Urothelium cell line (cell line): ENCODE results near the gene SLC25A51.
A peak's percentile ranks its signal among the peaks of the same experiment; 100 is the strongest.
"Not testable (repeated sequence)": the region's sequence is repeated elsewhere in the genome, so short reads cannot be mapped to it uniquely, and the experiment has no call there.

Source experiments
- DNase-seq: peaks from one replicate; pipeline ENCODE4 v3.0.0; 2011; ENCODE audit warnings: low spot score, mixed read lengths
- FAIRE-seq: peaks from 2 replicates; lab custom pipeline; 2011; peaks lifted over from hg19 to GRCh38; lab: Jason Lieb, UNC

Gene SLC25A51

GRCh38 chr9:37921546-37922300 is 17.8 kb upstream of the SLC25A51 start:
- FAIRE-seq = no peak
- DNase-seq = no peak

DNA sequence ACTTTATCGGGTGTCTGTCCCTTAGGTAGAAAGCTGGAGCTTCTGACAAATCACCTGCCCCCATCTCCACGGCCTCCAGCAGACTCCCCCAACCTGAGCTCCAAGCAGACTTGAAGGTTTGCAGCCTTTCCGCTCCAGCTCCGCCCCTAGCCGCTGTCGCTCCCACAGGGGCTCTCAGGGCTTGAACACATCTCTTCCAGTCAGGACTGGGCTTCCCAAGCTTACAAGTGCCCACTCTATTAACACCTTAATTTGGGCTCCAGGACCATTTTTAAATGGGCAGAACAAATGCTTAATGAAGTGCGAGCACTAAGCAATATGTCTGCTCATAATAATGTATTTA is 17.2 kb upstream of the SLC25A51 start:
- DNase-seq = no peak
- no peak for FAIRE-seq

DNA sequence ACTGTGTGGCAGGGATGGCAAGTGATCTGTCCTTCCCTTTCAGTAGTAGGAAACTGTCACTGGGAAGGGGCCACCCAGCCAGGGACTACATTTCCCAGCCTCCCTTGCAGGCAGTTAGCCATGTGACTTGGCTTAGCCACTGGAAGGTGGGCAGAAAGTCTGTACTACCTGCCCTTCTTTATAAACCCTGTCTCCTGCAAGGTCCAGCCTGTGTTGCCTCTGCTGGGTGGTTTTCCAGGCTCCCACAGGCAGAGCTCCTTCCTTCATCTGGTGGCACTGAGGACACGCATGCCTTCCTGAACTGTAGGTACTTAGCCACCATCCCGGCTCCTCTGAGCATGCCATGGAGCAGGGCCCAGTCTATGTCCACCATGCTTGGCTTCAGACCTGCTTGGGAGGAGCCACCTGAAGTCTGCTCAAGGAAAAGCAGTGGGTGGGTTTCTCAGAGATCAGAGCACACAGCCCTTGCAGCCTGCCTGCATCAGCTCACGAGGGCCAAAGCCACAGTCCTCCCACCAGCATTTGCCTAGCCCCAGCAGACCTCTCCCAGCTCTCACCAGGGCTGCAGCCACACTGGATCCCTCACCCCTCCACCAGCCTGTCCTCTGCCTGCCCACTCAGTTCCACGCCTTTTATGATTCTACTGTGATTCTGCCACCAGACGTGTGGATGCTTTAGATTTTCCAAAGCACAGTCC is 16.7 kb upstream of the SLC25A51 start:
- FAIRE-seq (no peak), DNase-seq (no peak)

DNA sequence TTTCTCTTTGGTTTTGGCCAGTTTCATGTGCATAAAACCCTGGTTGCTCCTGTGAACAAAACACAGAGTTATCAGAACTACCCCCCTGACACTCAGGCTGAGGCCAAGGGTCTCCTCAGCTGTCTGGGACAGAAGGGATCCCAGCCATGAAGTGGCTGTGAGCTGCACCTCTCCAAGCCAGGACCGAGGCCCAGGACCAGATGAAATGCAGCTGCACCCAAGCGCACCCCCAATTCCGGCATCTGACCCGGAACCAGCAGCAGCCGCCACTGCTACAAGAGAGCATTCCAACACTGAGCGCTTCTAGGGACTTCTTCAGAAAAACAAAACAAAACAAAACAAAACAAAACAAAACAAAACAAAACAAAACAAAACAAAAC is 16.0 kb upstream of the SLC25A51 start:
- FAIRE-seq (no peak), DNase-seq (no peak)

GRCh38 chr9:37919246-37919955 is 15.5 kb upstream of the SLC25A51 start:
- FAIRE-seq = no peak
- DNase-seq = no peak

- DNase-seq (no peak), FAIRE-seq (no peak)
These were observed 14.8 kb upstream of the SLC25A51 start for GRCh38 chr9:37918665-37919170.

DNA sequence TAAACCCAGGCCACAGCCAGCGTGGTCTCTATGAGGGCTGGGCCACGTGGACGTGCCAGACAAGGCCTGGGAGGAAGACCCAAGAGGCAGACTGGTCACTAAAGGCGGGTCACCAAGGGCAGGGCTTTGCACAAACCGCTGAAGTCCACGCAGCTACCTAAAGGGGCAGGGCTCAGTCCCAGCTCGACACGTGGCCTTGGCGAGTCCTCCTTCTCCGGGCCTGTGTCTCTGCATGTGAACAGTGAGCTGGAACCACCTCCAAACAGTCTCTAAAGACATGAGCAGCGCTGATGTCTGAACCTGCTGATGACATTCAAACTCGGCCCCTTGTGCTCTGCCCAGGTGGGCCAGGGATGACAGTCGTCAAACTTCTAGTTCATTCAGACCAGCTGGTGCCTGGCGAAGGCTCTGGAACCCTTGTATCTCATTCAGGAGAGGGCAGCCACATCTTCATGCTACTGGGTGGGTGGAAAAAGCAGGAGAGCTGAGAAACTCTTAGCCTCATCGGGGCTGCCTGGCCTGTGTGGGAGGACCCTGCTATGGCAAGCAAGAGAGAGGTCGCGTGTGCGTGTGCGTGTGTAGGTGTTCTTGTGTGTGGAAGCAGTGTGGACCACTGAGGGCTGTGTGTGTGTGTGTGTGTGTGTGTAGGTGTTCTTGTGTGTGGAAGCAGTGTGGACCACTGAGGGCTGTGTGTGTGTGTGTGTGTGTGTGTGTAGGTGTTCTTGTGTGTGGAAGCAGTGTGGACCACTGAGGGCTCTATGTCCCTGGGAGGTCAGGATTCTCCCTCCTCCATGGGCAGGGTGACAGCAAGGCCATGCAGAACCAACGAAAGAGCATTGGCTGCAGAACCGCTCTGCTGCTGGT is 14.1 kb upstream of the SLC25A51 start:
- FAIRE-seq (peak; percentile 73), DNase-seq (no peak)

DNA sequence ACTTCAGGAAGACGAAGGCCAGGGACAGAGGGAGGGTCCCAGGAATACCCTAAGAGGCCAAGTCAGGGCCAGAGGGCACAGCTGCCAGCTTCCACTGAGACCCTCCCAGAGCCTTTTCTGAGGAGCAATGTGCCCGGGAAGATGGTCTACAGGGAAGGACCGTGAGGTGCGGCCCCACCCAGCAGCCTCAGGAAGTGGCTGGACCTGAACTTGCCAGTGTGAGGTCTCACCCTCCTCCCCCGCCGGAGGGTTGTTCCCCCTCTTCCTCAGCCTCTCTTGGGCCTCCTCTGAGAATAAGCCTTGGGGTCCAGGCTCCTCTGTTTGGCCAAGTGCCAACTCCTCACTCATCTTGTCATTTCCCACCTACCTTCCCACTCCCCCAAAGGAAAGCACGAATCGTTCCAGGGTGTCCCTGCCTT is 13.4 kb upstream of the SLC25A51 start:
- no peak for DNase-seq
- no peak for FAIRE-seq

- FAIRE-seq = no peak
- DNase-seq = no peak
These were observed 12.8 kb upstream of the SLC25A51 start for GRCh38 chr9:37916471-37917312.

DNA sequence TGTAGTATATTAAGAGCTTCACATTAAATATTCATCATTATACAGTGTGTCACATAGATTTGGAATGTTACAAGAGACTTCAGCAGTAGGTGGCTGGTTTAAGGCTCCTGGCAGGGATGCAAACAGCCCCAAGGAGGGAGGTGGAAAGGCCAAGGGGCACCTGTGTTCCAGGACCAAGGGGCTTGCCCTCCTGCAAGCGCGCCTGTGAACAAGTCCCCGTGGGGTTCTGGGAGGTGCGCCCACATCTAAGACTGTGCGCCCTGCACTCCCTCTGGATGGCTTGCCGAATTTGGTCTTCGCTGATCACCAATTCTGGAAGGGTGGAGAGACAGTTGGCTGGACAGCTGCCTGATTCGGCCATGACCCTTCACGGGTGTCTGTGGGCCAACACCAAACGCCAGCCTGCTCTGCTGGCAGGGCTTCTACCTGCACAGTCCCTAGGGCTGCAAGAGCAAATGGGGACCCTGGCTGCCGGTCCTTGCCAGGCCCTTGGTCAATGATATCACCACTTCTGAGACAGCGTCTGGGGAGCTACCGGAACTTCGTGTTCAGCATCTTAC is 12.1 kb upstream of the SLC25A51 start:
- DNase-seq (no peak), FAIRE-seq (no peak)

GRCh38 chr9:37914701-37915358 is 10.9 kb upstream of the SLC25A51 start:
- no peak for DNase-seq

DNA sequence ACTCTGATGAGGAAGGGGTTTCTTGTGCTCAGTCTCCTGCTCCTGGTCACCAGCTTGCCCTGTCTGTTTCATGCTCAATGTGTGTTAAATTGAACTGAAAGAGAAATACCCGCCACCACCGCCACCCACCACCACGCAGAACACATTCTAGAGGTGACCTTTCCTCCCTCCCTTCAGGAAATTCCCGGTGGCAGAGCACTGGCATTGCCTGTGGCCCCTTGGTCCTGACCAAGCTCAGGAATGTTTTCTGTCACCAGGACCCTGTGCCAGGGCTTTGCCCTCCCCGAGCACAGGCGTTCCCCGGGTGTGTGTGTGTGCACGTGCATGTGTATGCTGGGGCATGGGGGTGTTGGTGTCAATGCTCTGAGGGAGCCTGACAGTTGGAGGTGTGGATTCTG is 10.2 kb upstream of the SLC25A51 start:
- no peak for FAIRE-seq
- DNase-seq = no peak

More at GRCh38 chr9:37914701-37915358, 10.9 kb upstream of the SLC25A51 start:
- no peak for FAIRE-seq

DNA sequence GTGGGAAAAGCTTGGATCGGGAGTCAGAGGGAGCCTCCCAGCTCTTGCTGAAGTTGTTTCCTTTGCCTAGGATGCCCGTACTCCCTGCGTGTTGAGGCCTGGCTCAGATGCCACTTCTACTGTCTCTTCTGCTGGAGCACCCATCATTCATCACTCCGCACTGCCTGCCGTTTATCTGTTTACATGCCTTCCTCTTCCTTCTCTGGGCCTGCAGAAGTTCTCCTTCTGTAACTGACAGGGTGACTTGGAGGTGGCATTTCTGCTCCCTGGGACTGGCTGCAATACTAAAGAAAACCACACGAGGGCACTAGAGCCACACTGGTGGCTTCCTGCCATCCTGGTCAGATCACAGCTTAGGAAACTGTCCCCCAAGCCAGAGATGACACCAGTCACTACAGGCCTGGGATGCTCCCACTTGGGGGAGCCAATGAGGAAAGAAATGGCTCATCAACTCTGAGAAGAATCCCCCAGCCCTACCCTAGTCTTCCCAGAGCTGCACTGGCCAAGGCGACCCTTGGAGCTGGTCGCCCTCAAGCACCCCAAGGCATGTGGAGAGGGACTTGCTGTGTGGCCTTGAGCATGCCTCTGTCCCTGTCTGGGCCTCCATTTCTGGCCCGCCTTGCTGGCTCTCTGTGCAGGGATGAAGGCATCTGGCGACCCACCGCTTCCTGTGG is 9.7 kb upstream of the SLC25A51 start:
- DNase-seq = peak; percentile 83
- peak; percentile 37 for FAIRE-seq

DNA sequence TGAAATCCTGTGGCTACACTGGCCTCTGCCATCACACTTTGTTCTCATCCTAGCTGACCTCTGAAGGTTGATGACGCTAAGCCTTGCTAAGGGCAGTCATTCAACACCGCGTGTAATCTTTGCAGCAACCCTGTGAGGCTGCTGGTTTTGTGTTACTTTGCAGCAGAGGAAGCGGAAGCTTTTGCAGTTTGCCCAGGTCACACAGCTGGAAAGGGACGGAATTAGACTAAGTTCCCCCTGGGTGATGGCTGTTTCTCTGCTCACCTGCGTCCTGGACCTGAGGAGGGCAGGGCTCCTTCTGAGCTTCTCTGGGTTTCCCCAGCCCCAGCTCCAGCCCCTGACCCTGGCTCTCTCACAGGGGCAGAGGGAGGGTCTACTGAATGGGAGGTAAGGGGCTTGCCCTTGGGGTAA is 7.3 kb upstream of the SLC25A51 start:
- DNase-seq (no peak), FAIRE-seq (peak; percentile 20)

DNA sequence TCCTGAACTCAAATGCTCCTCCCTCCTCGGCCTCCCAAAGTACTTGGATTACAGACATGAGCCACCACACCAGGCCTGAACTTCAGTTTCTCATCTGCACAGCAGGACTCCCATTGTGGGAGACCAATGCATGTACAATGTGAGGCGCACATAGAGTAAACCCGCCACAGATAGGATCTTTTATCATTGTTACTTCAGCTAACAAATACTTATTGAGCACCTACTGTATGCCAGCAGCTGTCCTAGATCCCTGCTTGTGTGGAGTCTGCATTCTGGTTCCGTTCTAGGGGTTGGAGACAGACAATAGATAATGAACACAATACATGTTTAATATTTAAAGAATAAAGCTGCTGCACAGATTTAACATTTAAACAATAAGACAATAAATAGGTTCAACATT is 6.3 kb upstream of the SLC25A51 start:
- no peak for DNase-seq
- FAIRE-seq = no peak

GRCh38 chr9:37909836-37910235 is 5.9 kb upstream of the SLC25A51 start:
- not testable (repeated sequence) for FAIRE-seq, DNase-seq

DNA sequence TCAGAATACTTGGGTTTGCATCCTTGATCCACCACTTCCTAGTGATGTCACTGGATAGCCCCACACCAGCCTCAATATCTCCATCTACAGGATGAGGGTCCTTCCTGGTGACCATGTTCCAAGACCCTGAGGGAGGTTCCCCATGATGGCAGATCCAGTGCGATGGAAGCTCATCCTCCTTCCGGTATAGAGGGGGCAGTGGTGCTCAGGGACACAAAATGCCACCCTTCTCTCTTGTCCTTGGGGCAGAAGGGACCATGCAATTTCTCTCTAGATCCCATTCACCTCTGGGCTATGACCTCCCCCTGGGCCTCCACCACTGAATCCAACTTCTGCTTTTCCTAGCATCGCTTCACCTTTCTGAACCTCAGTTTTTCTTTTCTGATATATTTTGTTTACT is 5.4 kb upstream of the SLC25A51 start:
- FAIRE-seq = no peak
- no peak for DNase-seq

- FAIRE-seq (no peak), DNase-seq (no peak)
These were observed 4.8 kb upstream of the SLC25A51 start for GRCh38 chr9:37908698-37909186.
